Ovary (tissue), 9 donors: ENCODE measurements around the gene STX8. TPM values are rescaled to one million over a fixed set of nuclear protein-coding genes. Genes with fewer than 3 reads are reported as not detected.

Experiments
- DNase-seq, 5 donors: peaks; one replicate each; pipeline ENCODE4 v3.0.0-alpha.2; 2019 to 2020
- H3K27ac ChIP-seq, 2 donors: fragments of 200-600 bp; one replicate each; pipeline versions ENCODE4 v1.5.1 to v1.8.0; 2019 to 2022
- H3K27me3 ChIP-seq: fragments of 200-600 bp; one replicate; pipeline ENCODE4 v1.8.0; 2022
- H3K36me3 ChIP-seq: fragments of 200-600 bp; sonication (generic); one replicate; pipeline ENCODE4 v1.5.1; 2019
- H3K4me1 ChIP-seq: one replicate; pipeline ENCODE4 v1.8.1; 2013; ENCODE audit warnings: mild to moderate bottlenecking, moderate library complexity; ENCODE audit not compliant: insufficient read depth
- H3K4me3 ChIP-seq: fragments of 200-600 bp; sonication (generic); one replicate; pipeline ENCODE4 v1.5.1; 2017
- H3K9me3 ChIP-seq, 2 donors: fragments of 200-600 bp in 1 of 2; sonication (generic) in 1 of 2; one replicate each; pipeline versions ENCODE4 v1.5.1 to v1.8.1; 2013 to 2019; ENCODE audit warnings: mild to moderate bottlenecking in 1 of 2, moderate library complexity in 1 of 2
- EP300 ChIP-seq: sonication (generic); formaldehyde crosslinking; IDR thresholded peaks from one replicate; pipeline ENCODE4 v1.6.1; 2017; ENCODE audit warnings: antibody characterized with exemption
- POLR2A ChIP-seq: fragments of 450-650 bp; IDR thresholded peaks from one replicate; pipeline ENCODE4 v1.6.1; 2017; ENCODE audit warnings: antibody characterized with exemption, mild to moderate bottlenecking, moderate library complexity
- WGBS, 3 donors: extraction: QIAGEN DNeasy Blood & Tissue Kit in 1 of 3; methylation state at CpG; one replicate each; pipeline versions ENCODE4 v1.1.5 to v1.1.7; 2013 to 2017; 5-methylcytosine and 5-hydroxymethylcytosine counted together
- intact Hi-C, 4 donors: fragments of 100-400 bp; cut with DNase I; formaldehyde crosslinking; loops; one replicate each; pipeline versions ENCODE4 v1.11.0 to v1.15.1; 2022 to 2023
- polyA plus RNA-seq, 2 donors: library from polyadenylated mRNA; stranded (reverse); fragments of 200-250 nt in 1 of 2; fragments of 350-450 nt in 1 of 2; fragmentation: Illumina TruSeq in 1 of 2; extraction: RNeasy Lipid Tissue Mini Kit (QIAGEN cat#74804) in 1 of 2; gene quantifications; one replicate each; pipeline ENCODE4 v1.2.3, GENCODE V29; 2013 to 2014
- total RNA-seq, 7 donors: library from RNA; depleted of rRNA in 2 of 7; stranded (reverse); fragments of >200 nt in 2 of 7; fragmentation: NEBNext Ultra II Directional in 3 of 7; extraction: Animal tissue kit (Norgen Biotek cat#: 25700) in 3 of 7; gene quantifications; one replicate each; pipeline versions ENCODE4 v1.1.0 to v1.2.4, GENCODE V29; 2016 to 2023
- TF ChIP-seq, protein P1 (sequence below), 3 donors: fragments of 450-650 bp in 2 of 3; fragments of 200-600 bp in 1 of 3; IDR thresholded peaks; one replicate each; pipeline versions ENCODE4 v1.5.1 to v1.8.0; 2016 to 2022; ENCODE audit warnings: antibody characterized with exemption in 3 of 3, mild to moderate bottlenecking in 1 of 3
- donor health status: DM: no; HTN: no; CAD: no; lungs with moderate emphysema.
- donor health status: DM: no; HTN: no; CAD: no.
- donor health status: Bipolar disorder and iron deficiency.
- donor health status: DM: yes; HTN: yes; CAD: no.
- donor health status: DM: no; HTN: no; CAD: no.
- donor health status: DM: yes; HTN: yes; CAD: no.

Gene STX8
- total and polyA plus RNA-seq, 9 donors, result 37.6 to 112 (median 53.8) TPM

DNA sequence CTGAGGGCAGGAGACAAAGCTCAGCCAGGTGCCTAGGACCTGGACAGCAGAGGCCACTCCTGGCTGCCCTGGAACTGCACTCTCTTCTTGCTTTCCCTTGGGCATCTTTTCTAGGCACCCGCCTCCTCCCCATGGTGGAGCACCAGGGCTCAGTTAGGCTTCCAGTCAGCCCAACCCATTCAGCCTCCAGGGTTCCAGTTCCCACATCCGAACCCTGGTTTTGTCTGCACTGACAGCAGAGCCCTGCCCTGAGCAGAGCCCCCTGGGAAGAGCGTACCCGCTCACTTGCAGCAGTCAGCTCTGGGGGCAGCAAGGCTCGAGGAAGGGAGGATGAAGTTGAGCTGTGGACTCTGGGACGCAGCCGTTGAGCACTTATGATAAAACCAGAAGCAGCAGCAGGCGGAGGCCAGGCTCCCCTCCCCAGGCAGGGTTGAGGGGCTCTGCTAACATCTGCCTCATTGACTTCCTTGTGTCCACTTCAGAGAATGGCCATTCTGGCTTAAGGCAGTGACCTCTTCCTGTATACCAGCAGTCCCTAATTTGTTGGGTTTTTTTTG, 341.2 kb downstream of the STX8 start:
- TF ChIP-seq, protein P1, sequence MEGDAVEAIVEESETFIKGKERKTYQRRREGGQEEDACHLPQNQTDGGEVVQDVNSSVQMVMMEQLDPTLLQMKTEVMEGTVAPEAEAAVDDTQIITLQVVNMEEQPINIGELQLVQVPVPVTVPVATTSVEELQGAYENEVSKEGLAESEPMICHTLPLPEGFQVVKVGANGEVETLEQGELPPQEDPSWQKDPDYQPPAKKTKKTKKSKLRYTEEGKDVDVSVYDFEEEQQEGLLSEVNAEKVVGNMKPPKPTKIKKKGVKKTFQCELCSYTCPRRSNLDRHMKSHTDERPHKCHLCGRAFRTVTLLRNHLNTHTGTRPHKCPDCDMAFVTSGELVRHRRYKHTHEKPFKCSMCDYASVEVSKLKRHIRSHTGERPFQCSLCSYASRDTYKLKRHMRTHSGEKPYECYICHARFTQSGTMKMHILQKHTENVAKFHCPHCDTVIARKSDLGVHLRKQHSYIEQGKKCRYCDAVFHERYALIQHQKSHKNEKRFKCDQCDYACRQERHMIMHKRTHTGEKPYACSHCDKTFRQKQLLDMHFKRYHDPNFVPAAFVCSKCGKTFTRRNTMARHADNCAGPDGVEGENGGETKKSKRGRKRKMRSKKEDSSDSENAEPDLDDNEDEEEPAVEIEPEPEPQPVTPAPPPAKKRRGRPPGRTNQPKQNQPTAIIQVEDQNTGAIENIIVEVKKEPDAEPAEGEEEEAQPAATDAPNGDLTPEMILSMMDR (IDR thresholded peaks at IDR 0.05), result no peak
- TF ChIP-seq EP300, result no peak
- no peak for TF ChIP-seq POLR2A
- Histone ChIP-seq H3K36me3 (no peaks in the 10 kb centered on the region), H3K9me3 (no peaks in the 10 kb centered on the region), H3K4me3 (no peak overlapping the region), H3K27me3 (no peaks in the 10 kb centered on the region), H3K4me1 (peaks cover 3% of the 10 kb centered on the region), H3K27ac (no peak overlapping the region)
- 69 to 78% (median 76%) methylated on average over 7 to 8 of the region's 8 CpGs for WGBS, 3 donors
- no peak for DNase-seq
- intact Hi-C loops, result no loop called here

DNA sequence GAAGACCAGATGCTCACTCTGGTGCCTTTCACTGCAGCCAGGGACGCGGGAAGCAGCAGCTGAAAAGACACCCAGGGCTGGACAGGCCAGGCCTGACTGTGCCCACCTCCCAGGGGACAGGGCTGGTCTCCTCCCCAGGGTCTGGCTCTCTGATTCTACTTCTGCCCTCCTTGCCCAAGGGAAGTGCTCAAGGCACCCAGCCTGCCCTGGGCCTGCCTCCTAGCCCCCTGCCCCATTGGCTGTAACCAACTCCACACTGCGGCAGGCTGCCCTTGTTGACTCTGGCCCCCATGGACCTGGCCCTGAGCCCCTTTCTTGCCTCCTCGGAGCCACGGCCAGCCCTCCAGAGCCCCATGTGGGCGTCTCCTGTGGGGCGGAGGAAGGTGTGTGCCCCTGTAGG, 341.9 kb downstream of the STX8 start:
- 93 to 96% (median 94%) methylated on average over 7 of the region's 7 CpGs for WGBS, 3 donors
- H3K27ac ChIP-seq, result no peak overlapping the region
- intact Hi-C loops, result no loop called here

DNA sequence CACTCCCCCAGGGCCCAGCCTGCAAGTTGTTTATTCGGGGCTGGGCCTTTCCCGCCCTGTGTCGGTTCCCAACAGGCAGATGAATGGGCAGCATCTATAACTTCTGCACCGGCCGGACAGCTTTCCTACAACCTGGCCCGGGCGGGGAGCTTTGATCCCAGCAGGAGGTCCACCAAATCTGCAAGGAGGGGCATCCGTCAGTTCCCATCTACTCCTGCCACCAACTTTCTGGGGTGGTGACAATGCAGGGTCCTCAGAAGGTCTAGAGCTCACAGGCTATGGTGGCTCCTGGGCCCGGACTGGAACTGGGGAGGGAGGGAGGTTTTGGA, 342.4 kb downstream of the STX8 start:
- no peaks in the 10 kb centered on the region for H3K9me3 ChIP-seq
- DNase-seq, result no peak
- intact Hi-C loops, result no loop called here
- no peak overlapping the region for H3K27ac ChIP-seq
- 57 to 69% (median 60%) methylated on average over 9 of the region's 9 CpGs for WGBS, 3 donors
- H3K4me3 ChIP-seq, result no peak overlapping the region
- no peaks in the 10 kb centered on the region for H3K36me3 ChIP-seq
- H3K4me1 ChIP-seq, result no peaks in the 10 kb centered on the region
- H3K27me3 ChIP-seq, result no peaks in the 10 kb centered on the region
- TF ChIP-seq EP300 (no peak), POLR2A (no peak)
- TF ChIP-seq, protein P1 (IDR thresholded peaks at IDR 0.05), result no peak

More for the DNA sequence above, 341.9 kb downstream of the STX8 start:
- DNase-seq, result no peak
- no peaks in the 10 kb centered on the region for H3K4me1 ChIP-seq
- TF ChIP-seq, protein P1 (IDR thresholded peaks at IDR 0.05), result no peak
- TF ChIP-seq POLR2A (no peak), EP300 (no peak)
- no peak overlapping the region for H3K4me3 ChIP-seq
- no peaks in the 10 kb centered on the region for H3K27me3 ChIP-seq
- H3K36me3 ChIP-seq, result no peaks in the 10 kb centered on the region
- H3K9me3 ChIP-seq, result no peaks in the 10 kb centered on the region

DNA sequence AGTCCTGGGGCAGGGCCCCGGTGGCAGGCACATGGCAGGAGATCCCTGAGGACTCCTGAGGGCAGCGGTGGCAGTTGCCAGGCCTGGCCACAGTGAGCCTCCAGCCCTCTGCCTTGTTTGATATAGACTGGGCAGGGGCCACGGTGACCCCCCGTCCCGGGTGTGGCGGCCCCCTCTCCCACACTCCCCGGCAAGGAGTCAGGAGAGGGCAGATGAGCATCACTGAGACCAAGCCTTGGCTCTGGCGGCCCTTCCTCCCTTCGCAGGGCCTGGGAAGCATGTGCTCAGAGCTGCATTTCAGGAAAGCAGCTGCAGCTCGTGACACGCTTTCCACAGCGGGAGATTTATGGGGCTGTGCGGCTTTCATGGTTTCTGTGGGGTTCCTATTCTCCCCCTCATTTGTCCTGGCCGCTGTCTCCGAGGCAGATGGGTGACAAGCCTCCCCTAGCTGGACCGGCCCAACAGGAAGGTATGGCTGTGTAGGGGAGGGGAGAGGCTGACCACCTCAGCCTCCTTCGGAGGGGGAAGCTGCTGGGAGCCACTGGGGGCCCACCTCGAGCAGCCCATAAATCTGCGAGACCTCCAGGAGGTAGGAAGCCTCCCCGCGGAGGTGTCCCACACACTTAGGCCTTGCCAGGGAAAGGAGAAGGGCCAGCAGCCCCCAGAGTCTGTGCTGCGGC, 342.9 kb downstream of the STX8 start:
- 26 to 37% (median 34%) methylated on average over 21 to 22 of the region's 22 CpGs for WGBS, 3 donors
- TF ChIP-seq EP300 (no peak), POLR2A (no peak)
- TF ChIP-seq, protein P1 (IDR thresholded peaks at IDR 0.05), result no peak
- no peaks in the 10 kb centered on the region for H3K9me3 ChIP-seq
- H3K27me3 ChIP-seq, result no peaks in the 10 kb centered on the region
- H3K36me3 ChIP-seq, result no peaks in the 10 kb centered on the region
- H3K4me1 ChIP-seq, result no peaks in the 10 kb centered on the region
- intact Hi-C loops, result no loop called here
- DNase-seq, result no peak
- H3K4me3 ChIP-seq, result no peak overlapping the region
- H3K27ac ChIP-seq, result no peak overlapping the region
